ENCODE results near the gene DEFB132. TPM values are rescaled to one million over a fixed set of nuclear protein-coding genes. Genes with fewer than 3 reads are reported as not detected.

DEFB132 gene
- total and polyA plus RNA-seq, 9 of the 15 experiments (the other 6 are each of a cell fraction or from before 2014, with no cell fraction given) = not detected

DNA sequence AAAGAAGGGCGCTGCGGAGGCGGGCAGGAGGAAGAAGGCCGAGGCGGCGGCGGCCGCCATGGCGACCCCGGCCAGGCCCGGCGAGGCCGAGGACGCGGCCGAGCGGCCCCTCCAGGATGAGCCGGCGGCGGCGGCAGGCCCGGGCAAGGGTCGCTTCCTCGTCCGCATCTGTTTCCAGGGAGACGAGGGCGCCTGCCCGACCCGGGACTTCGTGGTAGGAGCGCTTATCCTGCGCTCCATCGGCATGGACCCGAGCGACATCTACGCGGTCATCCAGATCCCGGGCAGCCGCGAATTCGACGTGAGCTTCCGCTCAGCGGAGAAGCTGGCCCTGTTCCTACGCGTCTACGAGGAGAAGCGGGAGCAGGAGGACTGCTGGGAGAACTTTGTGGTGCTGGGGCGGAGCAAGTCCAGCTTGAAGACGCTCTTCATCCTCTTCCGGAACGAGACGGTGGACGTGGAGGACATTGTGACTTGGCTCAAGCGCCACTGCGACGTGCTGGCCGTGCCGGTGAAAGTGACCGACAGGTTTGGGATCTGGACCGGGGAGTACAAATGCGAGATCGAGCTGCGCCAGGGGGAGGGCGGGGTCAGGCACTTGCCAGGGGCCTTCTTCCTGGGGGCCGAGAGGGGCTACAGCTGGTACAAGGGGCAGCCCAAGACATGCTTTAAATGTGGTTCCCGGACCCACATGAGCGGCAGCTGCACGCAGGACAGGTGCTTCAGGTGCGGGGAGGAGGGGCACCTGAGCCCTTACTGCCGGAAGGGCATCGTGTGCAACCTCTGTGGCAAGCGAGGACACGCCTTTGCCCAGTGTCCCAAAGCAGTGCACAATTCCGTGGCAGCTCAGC, 40.6 kb downstream of the DEFB132 start (continued):
- TF ChIP-seq ZNF324 (CRISPR knock-in tag; IDR thresholded peaks at IDR 0.05) (no peak), POLR2A (conservative IDR thresholded peaks at IDR 0.05) (peak; percentile 62), SIX5 (IDR thresholded peaks at IDR 0.05; ENCODE audit: borderline replicate concordance in 1 of 2, insufficient read depth in 1 of 2, low read depth in 1 of 2, low read length in 2 of 2) (no peak), SAP30 (IDR thresholded peaks at IDR 0.05; ENCODE audit: borderline replicate concordance, insufficient read depth, low read depth, low read length, poor library complexity, severe bottlenecking) (peak; percentile 38), PRDM10 (IDR thresholded peaks at IDR 0.05; ENCODE audit: partially characterized antibody) (no peak), FOXJ2 (tag; IDR thresholded peaks at IDR 0.05) (no peak), SREBF1 (IDR thresholded peaks at IDR 0.05; ENCODE audit: borderline replicate concordance, low read depth, low read length) (no peak), GATA2 (CRISPR knock-in tag; IDR thresholded peaks at IDR 0.05) (no peak), XRCC3 (IDR thresholded peaks at IDR 0.05) (no peak), CHD1 (IDR thresholded peaks at IDR 0.05; ENCODE audit: low read length) (peak; percentile 82), SMAD3 (CRISPR knock-in tag; conservative IDR thresholded peaks at IDR 0.05) (no peak), YY1 (IDR thresholded peaks at IDR 0.05; ENCODE audit: borderline replicate concordance in 1 of 3, control insufficient read depth in 1 of 3, extremely low read depth in 1 of 3, insufficient read depth in 3 of 3, insufficient read length in 1 of 3, insufficient replicate concordance in 2 of 3, low read depth in 1 of 3, low read length in 2 of 3) (peak in 1 of 3 experiments; percentile 8), ZFP36 (IDR thresholded peaks at IDR 0.05; ENCODE audit: low read depth, low read length, partially characterized antibody) (no peak), ZNF551 (CRISPR knock-in tag; IDR thresholded peaks at IDR 0.05) (no peak), VEZF1 (CRISPR knock-in tag; IDR thresholded peaks at IDR 0.05) (0 out of 2 replicates have a peak, but pooled peaks have one; percentile 11), ZNF436 (CRISPR knock-in tag; IDR thresholded peaks at IDR 0.05) (no peak), UBTF (IDR thresholded peaks at IDR 0.05; ENCODE audit: borderline replicate concordance in 1 of 2, low read depth in 2 of 2, low read length in 2 of 2) (peak in 1 of 2 experiments; percentile 30; a peak in 1 of 4 replicates)
